Measurements from ENCODE around the gene CTBP2.

CTBP2 gene

GRCh38 chr10:125014836-125015355 is 145.5 kb downstream of the CTBP2 start:
- no peak overlapping the region for H3K4me3 ChIP-seq
- no peak for TF ChIP-seq CTCF (IDR thresholded peaks at IDR 0.05)
- peak overlapping the region; percentile 83 to 96 for H3K27ac ChIP-seq
- DNase-seq (ENCODE audit: low spot score): no peak

GRCh38 chr10:125014086-125014830 is 146.1 kb downstream of the CTBP2 start:
- no peak for TF ChIP-seq CTCF (IDR thresholded peaks at IDR 0.05)
- H3K4me3 ChIP-seq: no peak overlapping the region
- H3K27ac ChIP-seq: peak overlapping the region; percentile 83 to 96
- no peak for DNase-seq (ENCODE audit: low spot score)

- DNase-seq (ENCODE audit: low spot score): no peak
- TF ChIP-seq CTCF (IDR thresholded peaks at IDR 0.05): no peak
- Histone ChIP-seq H3K27ac (peak overlapping the region; percentile 83 to 96), H3K4me3 (no peak overlapping the region)
Measured at GRCh38 chr10:125013529-125013872, 146.9 kb downstream of the CTBP2 start.

GRCh38 chr10:125012851-125013528 is 147.4 kb downstream of the CTBP2 start:
- no peak overlapping the region for H3K4me3 ChIP-seq
- DNase-seq (ENCODE audit: low spot score): no peak
- TF ChIP-seq CTCF (IDR thresholded peaks at IDR 0.05): no peak
- H3K27ac ChIP-seq: peak overlapping the region; percentile 83 to 96

GRCh38 chr10:125011926-125012705 is 148.2 kb downstream of the CTBP2 start:
- TF ChIP-seq CTCF (IDR thresholded peaks at IDR 0.05): no peak
- peak overlapping the region; percentile 83 to 96 for H3K27ac ChIP-seq
- peak; percentile 93 for DNase-seq (ENCODE audit: low spot score)

GRCh38 chr10:125011171-125011925 is 149.0 kb downstream of the CTBP2 start:
- no peak for TF ChIP-seq CTCF (IDR thresholded peaks at IDR 0.05)
- Histone ChIP-seq H3K4me3 (peak overlapping the region; percentile 33), H3K27ac (peak overlapping the region; percentile 83 to 96)
- no peak for DNase-seq (ENCODE audit: low spot score)

More at GRCh38 chr10:125011926-125012705, 148.2 kb downstream of the CTBP2 start:
- peak overlapping the region; percentile 33 for H3K4me3 ChIP-seq

All from coronary artery (tissue), 2 donors.